Stimulated activated CD8-positive, alpha-beta memory T cell treated with anti-CD3 and anti-CD28 coated beads, Interleukin-7, amount 100 ng/mL, for 1 hour (primary cell): Measurements from ENCODE around the gene DNM1.
"Not testable (repeated sequence)": the region's sequence is repeated elsewhere in the genome, so short reads cannot be mapped to it uniquely, and the experiment has no call there.

Source experiments
- DNase-seq, 2 donors: peaks; one replicate each; pipeline ENCODE4 v3.0.0-alpha.2; 2020; ENCODE audit warnings: low read depth in 2 of 2

The DNM1 gene

DNA sequence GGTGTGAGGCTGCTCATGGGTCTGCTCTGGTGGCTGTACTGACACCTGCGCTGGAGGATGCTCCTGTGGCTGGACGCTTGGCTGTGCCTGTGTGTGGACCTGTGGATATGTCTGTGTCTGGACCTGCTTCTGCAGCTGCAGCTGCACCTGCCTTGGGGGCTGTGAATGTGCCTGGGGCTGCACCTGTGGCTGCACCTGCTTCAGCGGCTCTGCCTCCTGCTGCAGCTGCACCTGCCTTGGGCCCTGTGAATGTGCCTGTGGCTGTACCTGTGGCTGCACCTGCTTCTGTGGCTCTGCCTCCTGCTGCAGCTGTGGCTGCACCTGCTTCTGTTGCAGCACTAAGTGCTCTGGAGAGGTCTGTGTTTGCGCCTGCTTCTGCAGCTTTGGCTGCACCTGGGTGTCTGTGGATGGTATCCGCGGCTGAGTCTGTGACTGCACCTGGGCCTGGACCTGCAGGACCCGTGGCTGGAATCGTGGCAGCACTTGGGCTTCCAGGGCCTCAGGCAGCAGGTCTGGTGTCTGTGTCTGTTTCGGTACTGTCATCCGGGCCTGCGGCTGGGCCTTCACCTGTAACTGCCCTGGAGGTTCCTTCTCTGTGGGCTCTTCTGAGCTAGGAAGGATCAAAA, 24.3 kb upstream of the DNM1 start:
- no peak for DNase-seq

DNA sequence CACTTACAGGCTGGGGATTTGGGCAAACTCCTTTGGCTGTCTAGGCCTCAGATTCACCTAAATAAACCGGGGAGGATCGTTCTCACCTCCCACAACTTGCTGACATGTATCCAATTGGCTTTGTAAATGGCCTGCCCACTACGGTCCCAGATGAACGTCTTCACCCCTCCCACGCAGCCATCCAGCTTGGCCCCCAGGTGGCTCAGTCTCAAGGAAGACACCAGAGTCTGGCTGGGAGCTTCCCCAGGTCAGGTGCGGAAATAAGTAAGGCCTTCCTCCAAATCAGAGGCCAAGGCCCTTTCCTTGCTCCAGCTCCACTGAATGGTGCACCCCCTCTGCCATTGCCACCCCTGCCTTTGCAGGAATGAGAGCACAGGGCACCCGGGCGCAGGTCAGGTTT, 23.2 kb upstream of the DNM1 start:
- DNase-seq = no peak

DNA sequence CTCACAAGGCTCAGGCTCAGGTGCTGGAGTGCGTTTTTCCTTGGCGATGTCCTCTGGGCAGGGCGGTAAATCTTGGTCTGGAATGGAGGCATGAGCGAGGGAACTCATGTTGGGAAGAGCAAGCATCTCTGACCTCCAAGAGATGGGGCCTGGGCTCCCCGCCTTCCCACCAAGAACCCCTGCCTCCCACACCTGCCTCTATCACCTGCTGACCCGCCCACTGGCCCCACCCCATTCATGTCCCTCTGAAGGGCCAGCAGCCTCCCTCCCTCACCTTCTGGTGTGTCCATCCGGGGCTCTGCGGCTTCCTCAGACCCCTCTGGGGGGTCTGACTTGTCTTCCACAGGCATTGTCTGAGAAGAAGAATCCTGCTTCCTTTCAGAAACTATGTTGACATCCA, 22.7 kb upstream of the DNM1 start:
- no peak for DNase-seq

DNA sequence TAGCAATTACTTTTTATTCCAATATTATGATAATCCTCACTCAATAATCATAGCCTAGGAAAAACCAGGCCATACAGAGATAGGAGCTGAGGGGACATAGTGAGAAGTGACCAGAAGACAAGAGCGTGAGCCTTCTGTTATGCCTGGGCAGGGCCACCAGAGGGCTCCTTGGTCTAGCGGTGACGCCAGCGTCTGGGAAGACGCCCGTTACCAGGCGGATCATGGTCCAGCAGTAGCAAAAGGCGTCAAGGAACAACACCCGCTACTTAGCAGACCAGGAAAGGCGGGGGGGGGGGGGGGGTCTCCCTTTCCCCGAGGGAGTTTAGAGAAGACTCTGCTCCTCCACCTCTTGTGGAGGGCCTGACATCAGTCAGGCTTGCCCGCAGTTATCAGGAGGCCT, 21.7 kb upstream of the DNM1 start:
- not testable (repeated sequence) for DNase-seq

DNA sequence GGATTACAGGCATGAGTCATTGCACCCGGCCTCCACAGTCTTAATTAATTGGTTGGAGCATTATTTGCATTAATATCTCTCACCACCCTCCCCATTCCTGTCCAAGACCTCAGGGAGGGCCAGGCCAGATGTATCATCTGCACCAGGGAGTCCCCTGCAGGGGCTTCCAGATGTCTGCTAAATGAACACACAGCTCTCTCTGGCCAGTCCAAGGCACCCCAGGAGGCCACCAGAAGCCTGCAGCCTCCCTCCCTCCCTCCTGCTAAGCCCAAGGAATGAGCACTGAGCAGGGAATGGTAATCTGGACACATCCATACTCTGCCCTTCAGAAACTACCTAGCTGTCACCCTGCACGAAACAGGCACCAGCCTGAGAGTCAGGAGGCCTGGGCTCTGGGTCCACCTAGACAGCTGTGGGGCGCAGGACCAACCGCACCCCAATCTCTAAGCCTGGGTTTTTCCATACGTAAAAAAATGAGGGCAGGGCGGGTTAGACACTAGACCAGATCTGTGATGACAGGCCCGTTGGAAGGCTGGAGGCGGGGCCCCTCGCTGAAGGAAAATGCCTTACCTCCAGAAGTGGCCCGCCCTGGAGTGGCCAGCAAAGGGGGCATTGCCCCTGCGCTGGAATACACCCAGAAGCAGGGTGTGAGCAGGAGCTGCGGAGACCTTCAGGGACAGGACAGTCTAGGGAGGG, 20.1 kb upstream of the DNM1 start:
- DNase-seq = no peak

DNA sequence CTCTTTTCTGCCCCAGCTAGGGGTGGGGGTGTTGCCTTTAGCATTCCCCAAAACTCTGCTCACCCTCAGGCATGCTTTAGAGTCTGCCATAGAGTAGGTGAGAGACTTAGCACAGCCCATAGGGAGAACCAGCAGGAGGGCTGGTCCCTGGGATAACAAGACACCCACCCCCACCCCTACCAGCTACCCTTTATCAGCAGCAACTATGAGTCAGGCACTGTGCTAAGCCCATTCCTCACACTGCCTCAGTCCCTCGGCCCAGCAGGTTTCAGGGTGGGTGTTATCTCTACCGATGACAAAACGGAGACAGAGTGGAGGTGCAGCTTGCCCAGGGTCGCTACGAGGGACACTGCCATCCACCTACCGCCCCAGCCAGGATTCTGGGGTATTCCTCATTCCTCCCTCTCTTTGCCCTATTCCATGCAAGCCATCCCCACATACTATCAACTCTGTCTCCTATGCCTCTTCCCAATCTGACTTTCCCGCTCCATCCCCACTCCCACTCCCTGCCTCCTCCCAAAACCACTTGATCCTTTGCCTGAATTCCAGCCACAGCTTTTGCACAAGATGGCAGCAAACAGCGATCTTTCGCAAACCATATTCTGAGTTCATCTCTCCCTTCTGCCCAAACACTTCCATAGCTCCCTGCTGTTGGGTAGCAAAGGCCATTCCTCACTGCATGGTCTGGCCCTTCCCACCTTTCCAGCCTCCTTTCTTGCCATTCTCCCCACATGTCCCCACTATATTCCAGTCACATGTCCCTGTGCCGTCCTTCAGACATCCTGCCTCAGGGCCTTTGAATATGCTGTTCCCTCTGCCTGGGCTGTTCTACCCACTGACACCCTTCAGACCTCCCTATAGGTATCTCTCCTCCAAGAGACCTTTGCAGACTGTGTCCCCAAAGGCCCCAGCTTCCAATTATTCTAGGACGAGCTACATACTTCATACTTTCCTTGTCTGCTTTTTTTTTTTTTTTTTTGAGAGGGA, 16.9 kb upstream of the DNM1 start:
- no peak for DNase-seq

DNA sequence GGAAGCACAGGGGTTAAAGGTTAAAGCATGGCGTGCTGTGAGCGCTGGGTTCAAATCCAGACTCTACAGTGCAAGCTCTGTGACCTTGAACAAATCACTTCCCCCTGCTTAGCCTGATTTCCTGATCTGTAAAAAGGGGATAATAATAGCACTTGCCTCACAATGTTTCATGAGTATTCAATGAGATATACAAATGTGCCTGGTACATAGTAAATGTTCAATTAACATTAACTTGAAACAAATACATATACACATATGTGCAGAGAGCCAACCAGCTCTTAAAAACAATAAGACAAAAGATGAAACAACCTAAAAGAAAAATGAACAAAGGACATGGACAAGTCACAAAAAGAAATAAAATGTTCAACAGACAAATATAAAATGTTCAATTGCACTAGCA, 15.8 kb upstream of the DNM1 start:
- DNase-seq = no peak

DNA sequence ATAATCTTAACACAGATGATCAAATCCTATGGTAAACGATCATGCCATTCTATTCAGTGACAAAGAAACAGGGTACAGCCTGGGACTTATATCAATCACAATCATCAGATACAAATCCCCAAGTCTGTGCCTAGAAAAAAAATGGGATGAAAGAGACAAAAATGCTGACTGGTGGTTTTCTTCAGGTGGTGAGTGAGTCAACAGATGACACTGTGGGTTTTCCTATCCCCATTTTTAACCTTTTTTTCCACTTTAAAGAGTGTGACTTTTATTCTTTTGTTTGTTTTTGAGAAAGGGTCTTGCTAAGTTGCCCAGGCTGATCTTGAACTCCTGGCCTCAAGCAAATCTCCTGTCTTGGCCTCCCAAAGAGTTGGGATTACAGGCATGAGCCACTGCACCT, 15.0 kb upstream of the DNM1 start:
- DNase-seq = no peak

DNA sequence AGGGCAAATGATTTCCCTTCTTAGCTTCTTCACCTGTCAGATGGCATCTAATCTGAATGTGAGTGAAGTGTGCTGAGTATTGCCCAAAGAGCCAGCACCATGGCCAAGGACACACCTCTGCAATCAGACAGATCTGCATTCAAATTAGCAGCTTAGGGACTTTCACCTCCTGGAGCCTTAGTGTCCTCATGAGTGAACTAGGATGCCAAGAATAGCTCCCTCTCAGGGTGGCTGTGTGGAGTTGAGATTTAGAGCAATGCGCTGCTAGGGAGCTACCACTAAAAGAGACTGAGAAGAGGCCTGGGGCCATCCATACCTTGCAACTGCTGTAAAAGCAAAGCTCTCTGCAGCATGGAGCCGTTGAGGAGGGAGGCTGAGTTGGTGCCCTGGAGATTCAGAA, 13.2 kb upstream of the DNM1 start:
- no peak for DNase-seq

DNA sequence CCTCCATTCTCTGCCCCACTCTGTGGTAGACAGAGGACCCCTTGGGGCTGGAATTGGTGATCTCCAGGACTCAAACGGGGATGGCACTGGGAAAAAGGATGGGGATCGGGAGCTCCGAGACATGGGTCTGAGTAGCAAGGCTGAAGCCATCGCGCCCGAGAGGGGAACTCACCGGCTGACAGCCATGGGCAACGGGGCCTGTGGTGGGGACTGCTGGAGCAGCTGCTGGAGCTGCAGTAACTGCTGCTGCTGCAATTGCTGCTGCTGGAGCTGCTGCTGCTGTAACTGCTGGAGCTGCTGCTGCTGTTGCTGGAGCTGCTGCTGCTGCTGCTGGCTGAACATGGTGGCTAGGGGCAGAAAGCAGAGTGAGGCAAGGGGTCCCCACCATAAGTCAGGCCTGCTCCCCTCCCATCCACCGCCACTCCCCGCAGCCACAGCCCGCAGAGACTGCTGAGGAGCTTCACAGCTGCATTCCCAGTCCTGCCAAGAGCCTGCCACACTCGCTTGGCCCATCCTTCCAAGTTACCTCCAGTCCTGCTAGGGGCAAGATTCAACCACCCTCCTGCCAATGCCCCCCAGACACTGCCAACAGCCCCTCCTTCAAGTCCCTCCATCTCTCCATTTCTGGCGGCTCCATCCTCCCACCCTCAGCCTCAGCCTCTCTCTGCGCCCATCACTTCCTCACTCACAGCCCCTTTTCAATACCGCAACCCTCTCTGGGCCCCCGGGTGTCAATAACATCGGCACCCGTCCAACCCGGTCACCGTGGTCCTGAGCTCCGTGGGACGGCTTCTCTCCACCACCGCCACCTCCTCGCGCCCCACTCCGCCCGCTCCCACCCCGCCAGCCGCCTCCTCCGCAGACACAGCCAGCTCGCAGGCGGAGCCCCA, 12.4 kb upstream of the DNM1 start:
- no peak for DNase-seq

DNA sequence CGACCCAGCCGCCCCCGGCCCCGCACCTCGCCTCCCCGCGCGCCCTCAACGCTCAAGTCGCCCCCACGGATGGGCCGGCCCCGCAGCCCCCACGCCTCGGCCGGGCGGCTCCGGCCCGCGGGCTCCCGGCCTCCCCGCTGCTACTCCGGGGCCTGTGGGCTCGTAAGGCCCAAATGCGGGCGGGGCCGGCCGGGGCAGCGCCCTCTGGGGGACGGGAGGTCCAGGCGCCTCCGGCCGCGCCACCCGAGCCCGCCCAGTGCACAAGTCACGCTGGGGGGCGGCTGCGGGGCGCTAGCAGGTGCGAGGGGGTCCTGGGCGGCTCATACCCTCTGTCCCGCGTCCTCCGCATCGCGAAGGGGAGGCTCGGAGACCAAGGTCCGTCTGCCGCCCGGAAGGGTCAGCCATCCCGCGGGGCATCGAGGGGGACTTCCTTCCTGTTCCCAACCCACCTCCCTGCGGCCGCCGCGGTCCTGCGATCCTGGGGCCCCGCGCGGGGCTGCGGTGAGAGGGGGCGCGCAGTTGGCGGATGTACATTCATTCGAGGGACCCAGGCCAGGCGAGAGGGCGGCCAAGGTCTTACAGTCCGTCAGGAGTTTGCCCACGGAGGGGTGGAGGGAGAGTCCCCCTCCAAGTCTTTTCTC, 11.7 kb upstream of the DNM1 start, which contains the start of gene CIZ1:
CIZ1 (minus strand) TSS at position 167 of the 641 bp plus-strand sequence. CDS start 715 bp downstream, outside the sequence.
- peak; percentile 51 to 54 for DNase-seq

DNA sequence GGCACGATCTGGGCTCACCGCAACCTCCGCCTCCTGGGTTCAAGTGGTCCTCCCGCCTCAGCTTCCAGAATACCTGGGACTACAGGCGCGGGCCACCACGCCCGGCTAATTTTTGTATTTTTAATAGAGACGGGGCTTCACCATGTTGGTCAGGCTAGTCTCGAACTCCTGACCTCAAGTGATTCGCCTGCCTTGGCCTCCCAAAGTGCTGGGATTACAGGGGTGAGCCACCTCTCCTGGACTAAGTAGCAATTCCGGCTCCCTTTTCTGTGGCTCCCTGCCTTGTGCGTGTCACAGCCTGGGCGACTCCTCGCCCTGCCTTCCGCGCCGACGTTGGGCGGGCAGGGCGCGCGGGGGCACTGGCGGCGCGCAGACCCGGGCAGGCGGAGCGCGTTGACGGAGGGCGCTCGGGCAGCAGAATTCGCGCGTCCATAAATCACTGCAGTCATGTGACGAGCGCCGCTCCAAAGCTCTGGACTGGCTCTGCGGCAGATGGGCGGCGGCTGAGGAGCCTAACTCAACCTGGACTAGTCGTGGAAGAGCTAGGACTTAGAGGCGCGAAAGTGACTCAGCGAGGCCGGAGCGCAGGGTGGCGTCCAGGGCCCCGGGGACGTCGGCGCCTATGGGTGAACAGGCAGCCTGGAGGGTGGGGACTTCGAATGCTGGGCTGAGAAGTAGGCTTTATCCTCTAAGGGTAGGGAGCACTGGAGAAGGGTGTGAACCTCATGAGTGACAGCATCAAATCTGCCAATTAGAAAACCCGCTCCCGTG, 10.4 kb upstream of the DNM1 start:
- peak in 1 of 2 donors; percentile 19 for DNase-seq

DNA sequence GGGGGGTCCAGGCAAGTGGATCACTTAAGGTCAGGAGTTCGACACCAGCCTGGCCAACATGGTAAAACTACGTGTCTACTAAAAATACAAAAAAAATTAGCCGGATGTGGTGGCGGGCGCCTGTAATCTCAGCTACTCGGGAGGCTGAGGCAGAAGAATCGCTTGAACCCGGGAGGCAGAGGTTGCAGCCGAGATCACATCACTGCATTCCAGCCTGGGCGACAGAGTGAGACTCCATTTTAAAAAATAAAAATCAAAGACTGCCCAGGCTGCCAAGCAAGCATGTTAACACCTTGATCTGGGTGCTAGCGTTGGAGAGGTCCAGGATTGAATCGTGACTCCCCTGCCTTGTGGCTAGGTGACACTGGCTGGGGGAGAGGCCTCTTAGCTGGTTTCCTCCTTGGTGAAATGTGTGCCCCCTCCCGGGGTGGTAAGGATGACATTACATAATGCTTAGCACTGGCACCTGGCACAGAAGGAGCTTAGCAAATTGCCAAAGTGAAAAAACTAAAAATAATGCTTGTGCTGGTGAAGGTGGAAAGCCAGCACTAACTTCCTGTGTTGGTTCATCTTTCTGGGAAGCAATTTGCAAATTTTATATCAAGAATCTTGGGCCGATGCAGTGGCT, 9.6 kb upstream of the DNM1 start:
- no peak for DNase-seq

DNA sequence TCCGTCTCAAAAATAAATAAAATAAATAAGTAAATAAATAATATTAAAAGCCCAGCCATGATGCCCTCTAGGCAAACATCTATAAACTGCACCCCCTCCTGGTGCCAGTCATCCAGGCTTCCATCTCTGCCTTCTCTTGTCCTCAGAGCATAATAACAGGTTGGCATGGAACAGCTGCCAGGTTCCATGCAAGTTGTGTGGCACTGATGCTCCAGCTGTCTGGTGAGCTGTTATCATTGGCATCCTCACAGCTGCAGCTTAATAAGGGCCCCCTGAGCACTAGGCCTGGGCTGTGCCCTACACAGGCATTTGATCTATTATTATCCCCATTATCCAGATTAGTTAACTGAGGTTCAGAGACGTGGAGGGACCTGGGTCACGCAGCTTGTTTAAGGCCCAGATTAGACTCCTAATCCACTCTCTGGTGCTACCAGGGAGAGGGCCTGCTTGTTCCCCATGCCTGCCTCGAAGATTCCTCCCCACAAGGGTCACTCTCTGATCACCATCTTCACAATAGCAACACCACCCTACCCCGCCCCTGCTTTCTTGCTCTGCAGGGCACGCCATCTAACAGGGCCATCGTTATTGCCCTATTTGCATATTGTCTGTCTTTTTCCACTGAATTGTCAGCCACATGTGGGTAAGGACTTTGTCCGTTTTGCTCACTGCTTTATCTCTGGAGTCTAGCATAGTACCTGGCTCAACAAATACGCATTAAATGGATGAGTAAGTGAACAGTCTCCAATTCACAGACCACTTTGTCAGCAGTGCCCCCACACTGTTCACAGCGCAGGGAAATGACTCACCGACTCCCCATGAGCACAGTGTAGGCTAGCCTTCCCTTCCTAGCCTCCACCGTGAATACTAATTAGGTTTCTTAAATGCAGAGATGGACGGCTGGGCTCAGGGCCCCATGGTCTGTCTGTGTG, 1.5 kb upstream of the DNM1 start:
- no peak for DNase-seq

DNA sequence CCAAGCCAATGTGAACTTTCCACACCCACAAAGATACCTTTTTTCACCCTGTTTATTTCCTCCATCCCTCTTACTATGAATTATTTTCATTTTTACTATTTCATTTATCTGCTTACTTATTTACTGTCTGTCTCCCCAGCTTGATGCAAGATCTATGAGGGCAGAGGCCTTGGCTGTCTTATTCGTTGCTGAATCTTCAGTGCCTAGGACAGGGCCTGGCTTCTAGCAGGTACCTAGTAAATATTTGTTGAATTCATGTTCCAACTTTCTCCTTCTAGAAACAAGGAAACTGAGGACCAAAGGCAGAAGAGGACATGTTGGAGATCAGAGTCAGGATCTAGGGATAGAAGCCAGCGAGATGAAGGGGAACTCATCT, 543 bp upstream of the DNM1 start:
- no peak for DNase-seq

DNA sequence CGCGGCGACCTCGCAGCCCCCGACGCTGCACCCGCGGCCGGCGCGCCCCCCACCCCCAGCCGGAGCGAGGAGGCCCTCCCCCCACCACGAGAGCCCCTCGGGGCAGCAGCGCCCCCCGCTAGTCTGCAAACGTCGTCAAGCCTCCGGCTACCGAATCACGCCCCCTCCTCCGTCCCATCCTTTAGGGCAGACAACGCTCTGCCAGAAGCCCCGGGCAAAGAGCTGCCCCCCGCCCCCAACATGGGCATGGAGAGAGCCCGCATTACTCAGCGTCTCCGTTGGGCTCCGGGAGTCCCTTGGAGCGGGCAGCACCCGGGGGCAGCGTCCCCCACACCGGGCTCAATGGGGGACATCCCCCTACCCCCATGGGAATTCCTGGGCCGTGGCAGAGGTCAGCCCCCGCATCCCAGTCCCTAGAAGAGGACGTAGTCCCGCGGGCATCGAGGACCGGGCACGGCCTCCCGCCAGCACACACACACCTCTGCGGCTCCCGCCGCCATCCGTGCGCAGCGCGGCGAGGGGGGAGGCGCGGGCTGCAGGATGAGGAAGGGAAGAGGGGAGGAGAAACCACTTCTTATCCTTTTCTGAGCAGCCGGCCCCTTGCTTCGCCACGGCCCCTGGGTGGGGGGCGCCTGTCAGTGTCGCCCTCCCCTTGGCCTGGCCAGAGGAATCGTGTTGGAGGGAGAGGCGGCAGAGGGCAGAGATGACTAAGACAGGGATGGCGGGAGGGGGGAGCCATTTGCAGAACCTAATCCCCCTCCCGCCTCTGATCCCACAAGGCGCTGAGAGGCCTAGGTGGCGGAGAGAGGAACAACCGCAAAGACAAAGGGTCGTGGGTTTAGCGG, 750 bp downstream of the DNM1 start:
- no peak for DNase-seq

DNA sequence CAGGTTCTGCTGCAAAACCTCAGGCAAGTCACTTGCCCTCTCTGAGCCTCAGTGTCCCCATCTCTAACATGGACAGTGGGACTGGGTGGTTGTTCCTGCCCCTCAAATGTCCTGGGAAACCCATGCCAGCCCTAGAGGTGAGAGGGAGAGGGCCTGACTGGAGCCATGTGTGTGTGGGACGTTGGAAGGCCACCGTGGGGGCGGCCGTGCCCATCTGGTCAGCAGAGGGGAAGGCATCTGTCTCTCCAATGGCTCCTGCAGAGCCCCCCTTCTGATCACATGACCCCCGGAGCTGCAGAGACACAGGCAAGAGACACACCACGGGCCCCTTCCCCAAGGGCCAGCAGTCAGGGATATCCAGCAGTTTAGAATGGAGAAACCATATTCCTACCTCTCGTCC, 1.7 kb downstream of the DNM1 start:
- DNase-seq = no peak
